ENCODE data around the gene SFXN4. TPM values are rescaled to one million over a fixed set of nuclear protein-coding genes. Genes with fewer than 3 reads are reported as not detected.

Gene SFXN4
- total and polyA plus RNA-seq, 9 of the 15 experiments (the other 6 are each of a cell fraction or from before 2014, with no cell fraction given), result 40.1 to 97.8 (median 54.5) TPM

- no peak for TF ChIP-seq ZNF609 (CRISPR knock-in tag; IDR thresholded peaks at IDR 0.05; ENCODE audit: borderline replicate concordance)
- TF ChIP-seq XRCC4 (IDR thresholded peaks at IDR 0.05; ENCODE audit: extremely low read depth, insufficient read depth, insufficient read length), result no peak
- TF ChIP-seq SRSF3 (IDR thresholded peaks at IDR 0.05; ENCODE audit: insufficient read depth, low read length), result no peak
- no peak for TF ChIP-seq RBM17 (IDR thresholded peaks at IDR 0.05; ENCODE audit: borderline replicate concordance, low read depth, low read length)
- TF ChIP-seq SRSF7 (optimal IDR thresholded peaks at IDR 0.05; ENCODE audit: low read depth, low read length), result no peak
- TF ChIP-seq E2F3 (CRISPR knock-in tag; IDR thresholded peaks at IDR 0.05), result no peak
- TF ChIP-seq KAT7 (CRISPR knock-in tag; IDR thresholded peaks at IDR 0.05; ENCODE audit: borderline replicate concordance), result peak; percentile 31; the same call in 1 of the 2 replicates
- peak; percentile 18; the same call in 1 of the 2 replicates for TF ChIP-seq L3MBTL2 (IDR thresholded peaks at IDR 0.05)
- no peak for TF ChIP-seq ZNF274 (IDR thresholded peaks at IDR 0.05; ENCODE audit: borderline replicate concordance, low read depth, low read length)
- 0 out of 2 replicates have a peak, but pooled peaks have one; percentile 64 for TF ChIP-seq LCOR (CRISPR knock-in tag; IDR thresholded peaks at IDR 0.05)
- TF ChIP-seq RB1 (IDR thresholded peaks at IDR 0.05; ENCODE audit: low read depth), result no peak
- no peak for TF ChIP-seq BRF2 (IDR thresholded peaks at IDR 0.05; ENCODE audit: borderline replicate concordance, insufficient read depth, insufficient read length)
- no peak for TF ChIP-seq RFX1 (IDR thresholded peaks at IDR 0.05)
Measured at GRCh38 chr10:119177708-119178371, 12.3 kb upstream of the SFXN4 start (continued).
